Epithelial cell of proximal tubule (primary cell): ENCODE results near the gene FBL. TPM values are rescaled to one million over a fixed set of nuclear protein-coding genes. Genes with fewer than 3 reads are reported as not detected.

Experiments
- DNase-seq: peaks from one replicate; pipeline ENCODE4 v3.0.0-alpha.2; 2011; ENCODE audit warnings: low read depth
- H3K4me3 ChIP-seq: 2 replicates; pipeline ENCODE4 v1.5.1; 2011; ENCODE audit warnings: low read depth, mild to moderate bottlenecking, low read length
- total RNA-seq: library from RNA; depleted of rRNA; stranded (reverse); fragments of >200 nt; gene quantifications from 2 replicates; pipeline ENCODE4 v1.2.3, GENCODE V29; 2015
- TF ChIP-seq, protein P1 (sequence below): conservative IDR thresholded peaks from 2 replicates; pipeline ENCODE4 v1.5.1; 2012; ENCODE audit warnings: low read depth, mild to moderate bottlenecking, low read length

FBL gene
- total RNA-seq, 1 donor from 2014 or later = 187 TPM

DNA sequence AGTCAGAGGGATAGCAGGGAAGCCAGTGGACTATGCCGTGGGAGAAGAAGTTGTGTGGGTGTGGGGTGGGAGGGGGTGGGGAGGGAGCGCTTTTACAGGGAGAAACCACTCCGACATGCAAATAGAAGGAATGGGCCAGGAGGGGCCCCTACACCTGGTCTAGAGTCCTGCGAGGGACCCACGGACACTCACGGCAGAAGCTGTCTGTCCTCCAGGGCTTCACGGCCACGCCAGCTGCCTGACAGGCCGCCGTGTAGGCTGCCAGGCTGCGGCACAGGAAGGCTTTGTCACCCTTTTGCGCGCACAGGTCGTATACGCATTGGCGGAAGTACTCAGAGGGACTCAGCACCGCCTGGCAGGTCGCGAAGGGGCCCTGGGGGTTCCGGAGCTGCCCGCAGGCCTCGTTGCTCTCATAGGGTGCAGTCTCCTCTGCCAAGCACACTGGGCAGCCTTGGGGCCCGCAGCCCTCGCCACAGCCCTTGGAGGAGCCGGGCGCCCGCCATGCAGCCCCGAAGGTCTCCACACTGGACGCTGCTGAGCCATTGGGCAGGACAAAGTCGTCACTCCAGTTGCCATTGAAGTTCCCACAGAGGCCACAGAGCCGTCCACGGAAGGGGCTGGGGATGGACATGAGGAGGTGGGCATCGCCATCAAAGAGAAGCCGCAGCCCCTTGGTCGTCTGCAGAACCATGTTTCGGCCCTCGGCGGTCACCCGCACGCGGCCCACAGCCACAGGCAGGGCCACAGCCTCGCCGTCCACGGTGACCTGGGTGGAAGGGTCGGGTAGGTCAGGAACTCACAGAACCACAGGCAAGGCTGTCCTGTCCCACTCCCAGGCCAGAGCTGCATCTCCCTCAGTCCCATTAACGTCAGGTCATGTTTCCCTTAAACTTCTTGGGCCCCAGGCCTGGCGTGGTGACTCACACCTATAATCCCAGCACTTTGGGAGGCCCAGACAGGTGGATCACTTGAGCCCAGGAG is 26.0 kb upstream of the FBL start:
- DNase-seq = no peak
- no peak overlapping the region for H3K4me3 ChIP-seq
- TF ChIP-seq, protein P1, sequence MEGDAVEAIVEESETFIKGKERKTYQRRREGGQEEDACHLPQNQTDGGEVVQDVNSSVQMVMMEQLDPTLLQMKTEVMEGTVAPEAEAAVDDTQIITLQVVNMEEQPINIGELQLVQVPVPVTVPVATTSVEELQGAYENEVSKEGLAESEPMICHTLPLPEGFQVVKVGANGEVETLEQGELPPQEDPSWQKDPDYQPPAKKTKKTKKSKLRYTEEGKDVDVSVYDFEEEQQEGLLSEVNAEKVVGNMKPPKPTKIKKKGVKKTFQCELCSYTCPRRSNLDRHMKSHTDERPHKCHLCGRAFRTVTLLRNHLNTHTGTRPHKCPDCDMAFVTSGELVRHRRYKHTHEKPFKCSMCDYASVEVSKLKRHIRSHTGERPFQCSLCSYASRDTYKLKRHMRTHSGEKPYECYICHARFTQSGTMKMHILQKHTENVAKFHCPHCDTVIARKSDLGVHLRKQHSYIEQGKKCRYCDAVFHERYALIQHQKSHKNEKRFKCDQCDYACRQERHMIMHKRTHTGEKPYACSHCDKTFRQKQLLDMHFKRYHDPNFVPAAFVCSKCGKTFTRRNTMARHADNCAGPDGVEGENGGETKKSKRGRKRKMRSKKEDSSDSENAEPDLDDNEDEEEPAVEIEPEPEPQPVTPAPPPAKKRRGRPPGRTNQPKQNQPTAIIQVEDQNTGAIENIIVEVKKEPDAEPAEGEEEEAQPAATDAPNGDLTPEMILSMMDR = no peak

DNA sequence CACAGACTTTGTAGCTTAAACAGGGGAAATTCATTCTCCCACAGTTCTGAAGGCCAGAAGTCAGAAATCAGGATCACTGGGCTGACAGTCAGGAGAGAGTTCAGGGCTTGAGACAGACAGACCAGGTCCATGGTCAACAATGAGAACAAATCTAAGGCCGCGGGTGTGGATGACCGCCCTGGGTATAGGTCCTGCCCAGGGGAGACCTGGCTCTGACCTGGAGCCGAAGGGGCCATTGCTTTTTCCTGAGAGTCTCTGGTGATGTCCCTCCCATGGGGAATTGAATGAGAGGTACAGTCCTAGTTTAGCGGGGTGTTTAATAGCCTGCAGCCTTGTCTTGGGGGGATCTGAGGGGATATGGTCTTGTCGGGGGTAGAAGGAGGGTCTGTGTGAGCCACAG is 25.2 kb upstream of the FBL start:
- TF ChIP-seq, protein P1 = no peak
- no peak for DNase-seq
- no peak overlapping the region for H3K4me3 ChIP-seq

DNA sequence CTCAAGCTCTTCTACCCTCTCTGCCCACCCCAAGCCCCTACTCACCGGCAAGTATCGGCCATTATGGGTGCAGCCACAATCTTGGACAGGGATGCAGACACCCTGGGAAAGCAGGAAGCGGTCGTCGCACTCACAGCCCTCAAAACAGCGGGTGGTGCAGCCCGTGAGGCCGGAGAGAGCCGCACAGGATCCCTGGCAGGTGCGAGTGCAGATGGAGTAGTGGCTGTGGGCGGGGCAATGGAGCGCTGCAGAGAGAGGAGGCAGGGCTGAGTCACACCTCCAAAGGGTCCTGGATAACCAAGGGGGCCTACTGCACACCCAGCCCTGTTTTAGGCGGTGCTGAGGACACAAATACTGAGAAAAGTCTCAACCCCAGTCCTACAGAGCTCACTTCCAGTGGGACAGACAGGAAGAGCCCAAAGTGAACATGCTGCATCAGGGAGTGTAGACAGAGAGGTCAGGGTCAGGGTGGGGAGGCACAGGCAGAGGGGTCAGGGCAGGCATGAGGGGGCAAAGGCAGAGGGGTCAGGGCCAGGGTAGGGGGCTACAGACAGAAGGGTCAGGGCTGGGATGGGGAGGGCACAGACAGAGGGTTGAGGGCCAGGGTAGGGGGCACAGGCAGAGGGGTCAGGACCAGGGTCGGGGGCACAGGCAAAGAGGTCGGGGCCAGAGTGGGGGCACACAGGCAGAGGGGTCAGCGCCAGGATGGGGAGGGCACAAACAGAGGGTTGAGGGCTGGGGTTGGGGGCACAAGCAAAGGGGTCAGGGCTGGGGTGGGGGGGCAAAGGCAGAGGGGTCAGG is 24.2 kb upstream of the FBL start:
- H3K4me3 ChIP-seq = no peak overlapping the region
- TF ChIP-seq, protein P1 = no peak
- DNase-seq = no peak

DNA sequence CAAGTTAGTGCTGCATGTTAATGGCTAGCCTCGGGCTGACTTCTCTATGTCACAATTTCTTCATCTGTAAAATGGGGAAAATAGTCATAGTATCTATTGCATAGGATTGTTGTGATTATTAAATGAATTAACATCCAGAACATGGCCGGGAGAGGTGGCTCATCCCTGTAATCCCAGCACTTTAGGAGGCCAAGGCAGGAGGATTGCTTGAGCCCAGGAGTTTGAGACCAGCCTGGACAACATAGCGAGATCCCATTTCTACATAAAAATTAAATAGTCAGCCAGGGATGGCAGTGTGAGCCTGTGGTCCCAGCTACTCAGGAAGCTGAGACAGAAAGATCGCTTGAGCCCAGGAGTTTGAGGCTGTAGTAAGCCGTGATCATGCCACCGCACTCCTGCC is 21.8 kb upstream of the FBL start:
- TF ChIP-seq, protein P1 = no peak
- no peak for DNase-seq
- H3K4me3 ChIP-seq = no peak overlapping the region

DNA sequence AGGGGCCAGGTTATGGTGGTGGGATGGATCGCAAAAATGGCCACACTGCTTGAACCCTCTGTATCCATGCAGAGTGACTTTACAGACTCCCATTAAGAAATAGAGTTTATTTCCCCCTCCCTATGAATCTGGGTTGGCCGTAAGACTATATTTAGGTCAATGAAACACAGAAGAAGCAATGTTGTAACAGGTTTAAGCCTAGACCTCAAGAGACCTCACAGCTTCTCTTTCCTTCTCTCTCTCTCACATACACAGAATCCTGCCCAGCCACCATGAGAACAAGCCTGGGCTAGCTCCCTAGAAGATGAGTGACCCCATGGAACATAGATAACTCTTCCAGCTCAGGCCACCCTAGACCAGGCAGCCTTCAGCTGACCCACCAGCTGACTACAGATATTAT is 21.0 kb upstream of the FBL start:
- no peak for DNase-seq
- H3K4me3 ChIP-seq = no peak overlapping the region
- TF ChIP-seq, protein P1 = no peak

DNA sequence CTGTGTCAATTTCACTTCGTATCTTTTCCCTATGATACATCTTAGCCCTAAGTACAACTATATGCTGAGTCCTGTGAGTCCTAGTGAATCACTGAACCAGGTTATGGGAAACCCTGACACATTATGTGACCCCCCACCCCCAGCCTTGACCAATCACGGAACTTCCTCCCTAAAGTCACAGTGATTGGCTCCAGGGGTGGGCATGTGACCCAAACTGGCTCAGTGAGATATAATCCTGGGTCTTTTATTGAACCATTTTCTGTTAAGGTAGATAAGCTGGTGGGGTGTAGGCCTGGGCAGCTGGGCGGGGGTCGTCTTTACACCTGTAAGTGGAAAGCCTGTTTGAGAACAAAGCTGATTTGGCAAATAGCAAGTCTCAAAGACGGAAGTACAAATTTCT is 19.8 kb upstream of the FBL start:
- H3K4me3 ChIP-seq = no peak overlapping the region
- no peak for DNase-seq
- TF ChIP-seq, protein P1 = no peak
